K562 (cell line): ENCODE measurements around the gene DNAAF1. TPM values are rescaled to one million over a fixed set of nuclear protein-coding genes. Genes with fewer than 3 reads are reported as not detected.

ENCODE experiments used
- ATAC-seq: fragments of 200-7000 bp; cut with Tn5 transposase; 3 replicates; pipeline ENCODE4 v1.9.1; 2020; ENCODE audit warnings: moderate library complexity
- BruUV-seq: library from RNA; stranded (reverse); fragments of 400-500 nt; replicated peaks from 2 replicates; lab custom pipeline; 2021; lab: Mats Ljungman, UMichigan
- CTCF ChIA-PET: fragments of 300-600 bp; formaldehyde crosslinking; extraction: SDS; loops from one replicate; lab custom pipeline; 2021; ENCODE audit warnings: low intra/inter-chr PET ratio; lab: Yijun Ruan, JAX
- POLR2A ChIA-PET: fragments of 300-600, 350-650 bp; sonication (Branson Sonifier 250); formaldehyde crosslinking; extraction: SDS; loops from one replicate; lab custom pipeline; 2021; ENCODE audit warnings: antibody characterized with exemption, inconsistent platforms; lab: Yijun Ruan, JAX
- DNase-seq, 4 experiments: peaks; one replicate each; pipeline versions ENCODE4 v3.0.0 to v3.0.0-alpha.2; 2011 to 2018; ENCODE audit warnings: low spot score in 3 of 4, mixed read lengths in 3 of 4; ENCODE audit errors: extremely low read depth in 1 of 4
- FAIRE-seq: peaks from 2 replicates; lab custom pipeline; 2011; peaks lifted over from hg19 to GRCh38; lab: Jason Lieb, UNC
- H2AFZ ChIP-seq: 2 replicates; pipeline ENCODE4 v1.6.0; 2011; ENCODE audit warnings: low read depth, low read length, control low read depth, inconsistent platforms
- H3K27ac ChIP-seq: fragments of 200-600 bp; 3 replicates; pipeline ENCODE4 v1.8.0; 2011; ENCODE audit warnings: low read depth, mild to moderate bottlenecking, control low read depth, inconsistent platforms, low read length, moderate library complexity, mixed read lengths; ENCODE audit errors: extremely low read depth
- H3K27me3 ChIP-seq, 2 experiments: fragments of 300-600 bp in 1 of 2; 2 replicates in 1 of 2; 3 replicates in 1 of 2; pipeline versions ENCODE4 v1.6.0 to v1.8.0; 2011; ENCODE audit warnings: inconsistent platforms in 2 of 2, low read length in 2 of 2, mild to moderate bottlenecking in 1 of 2, mixed read lengths in 1 of 2, moderate library complexity in 1 of 2; ENCODE audit not compliant: control insufficient read depth in 2 of 2, insufficient read depth in 2 of 2
- H3K36me3 ChIP-seq: fragments of 300-600 bp; 3 replicates; pipeline ENCODE4 v1.8.0; 2011; ENCODE audit warnings: mild to moderate bottlenecking, low read length, inconsistent platforms; ENCODE audit not compliant: control insufficient read depth, insufficient read depth
- H3K4me1 ChIP-seq, 2 experiments: fragments of 200-600 bp in 1 of 2; replicated peaks in 1 of 2; 2 replicates in 1 of 2; 3 replicates in 1 of 2; pipeline versions ENCODE4 v1.5.1 to v1.8.0; 2011; ENCODE audit warnings: inconsistent platforms in 2 of 2, low read length in 2 of 2, mild to moderate bottlenecking in 1 of 2, mixed read lengths in 1 of 2, moderate library complexity in 1 of 2; ENCODE audit not compliant: control insufficient read depth in 2 of 2, insufficient read depth in 2 of 2
- H3K4me2 ChIP-seq: 2 replicates; pipeline ENCODE4 v1.6.1; 2011; ENCODE audit warnings: low read length, control low read depth, inconsistent platforms, mixed read lengths; ENCODE audit not compliant: insufficient read depth
- H3K4me3 ChIP-seq: fragments of 200-600 bp; sonication (generic), shearing (Covaris generic); 2 replicates; pipeline ENCODE4 v1.5.1; 2016; ENCODE audit warnings: control low read depth, inconsistent platforms
- H3K79me2 ChIP-seq: fragments of 200-600 bp; 3 replicates; pipeline ENCODE4 v1.8.0; 2011; ENCODE audit warnings: low read length, inconsistent platforms; ENCODE audit not compliant: control insufficient read depth, insufficient read depth
- H3K9ac ChIP-seq, 2 experiments: 2 replicates each; pipeline versions ENCODE4 v1.6.0 to v1.6.1; 2011; ENCODE audit warnings: low read depth in 2 of 2, low read length in 2 of 2, control low read depth in 1 of 2, inconsistent platforms in 1 of 2, mild to moderate bottlenecking in 1 of 2, mixed read lengths in 1 of 2; ENCODE audit not compliant: insufficient read depth in 1 of 2
- H3K9me1 ChIP-seq: one replicate; pipeline ENCODE4 v1.6.0; 2011; ENCODE audit warnings: inconsistent platforms, mild to moderate bottlenecking, low read length, moderate library complexity; ENCODE audit not compliant: control insufficient read depth, insufficient read depth
- H3K9me3 ChIP-seq: replicated peaks from 2 replicates; pipeline ENCODE4 v1.5.1; 2011; ENCODE audit warnings: low read depth, low read length, inconsistent platforms; ENCODE audit not compliant: control insufficient read depth, insufficient read depth
- H4K20me1 ChIP-seq: replicated peaks from 2 replicates; pipeline ENCODE4 v1.6.1; 2011; ENCODE audit warnings: low read length, inconsistent platforms, mixed read lengths; ENCODE audit not compliant: control insufficient read depth, insufficient read depth
- DDX20 ChIP-seq: fragments of 450-650 bp; IDR thresholded peaks from 2 replicates; pipeline ENCODE4 v1.6.1; 2016; ENCODE audit warnings: missing genetic modification characterization, low read depth, mild to moderate bottlenecking, missing compliant biosample characterization, moderate library complexity
- ETV1 ChIP-seq: fragments of 450-650 bp; conservative IDR thresholded peaks from 2 replicates; pipeline ENCODE4 v1.6.1; 2016; ENCODE audit warnings: missing genetic modification characterization, control low read depth, low read depth, missing compliant biosample characterization
- RAD21 ChIP-seq, 2 experiments: fragments of 250-450 bp in 1 of 2; fragments of 450-650 bp in 1 of 2; sonication (Bioruptor Pico) in 1 of 2; formaldehyde crosslinking in 1 of 2; IDR thresholded peaks in 1 of 2; conservative IDR thresholded peaks in 1 of 2; 2 replicates each; pipeline versions ENCODE4 v1.4.0 to v1.8.0; 2020 to 2022; ENCODE audit warnings: mild to moderate bottlenecking in 2 of 2, moderate library complexity in 1 of 2
- SMARCB1 ChIP-seq: IDR thresholded peaks from 2 replicates; pipeline ENCODE4 v1.6.1; 2011; ENCODE audit warnings: improper control_type of control experiment, low read depth; ENCODE audit not compliant: insufficient read length
- SRSF9 ChIP-seq: fragments of 200-400 bp; formaldehyde crosslinking; IDR thresholded peaks from 2 replicates; pipeline ENCODE4 v1.6.1; 2017; ENCODE audit warnings: low read depth, low read length, borderline replicate concordance
- TCF7L2 ChIP-seq: fragments of 150-350 bp; IDR thresholded peaks from 2 replicates; pipeline ENCODE4 v1.6.1; 2016; ENCODE audit warnings: low read depth, mild to moderate bottlenecking, low read length, moderate library complexity
- ZNF592 ChIP-seq: fragments of 450-650 bp; IDR thresholded peaks from 2 replicates; pipeline ENCODE4 v1.6.1; 2017; ENCODE audit warnings: antibody characterized with exemption, mild to moderate bottlenecking
- WGBS: fragments of 100-300 bp; shearing (Covaris generic); methylation state at CpG from one replicate; pipeline ENCODE4 v1.1.6; 2016; ENCODE audit warnings: low coverage, mixed read lengths; ENCODE audit not compliant: insufficient coverage; ENCODE audit errors: missing lambda C conversion rate; 5-methylcytosine and 5-hydroxymethylcytosine counted together
- in situ Hi-C: fragments of 300-500 bp; cut with MboI; formaldehyde crosslinking; loops from 4 replicates; pipeline ENCODE4 v1.15.0; 2018; ENCODE audit warnings: inconsistent platforms, mixed read lengths
- intact Hi-C: fragments of 100-400 bp; cut with micrococcal nuclease; formaldehyde crosslinking; loops from 2 replicates; pipeline ENCODE4 v1.14.2; 2022
- polyA plus RNA-seq, 8 experiments: library from polyadenylated mRNA; depleted of rRNA in 4 of 8; stranded (reverse) in 5 of 8; unstranded in 3 of 8; fragments of >200 nt; fragmentation: Nextera tagmentation in 2 of 8; fragmentation: Illumina TruSeq in 1 of 8; extraction: Ambion mirVana in 2 of 8; extraction: Trizol in 1 of 8; gene quantifications; 2 replicates each; pipeline versions ENCODE4 v1.2.1 to v1.2.3, GENCODE V29; 2011 to 2014; ENCODE audit warnings: inconsistent platforms in 1 of 8, missing spikeins in 1 of 8
- total RNA-seq, 7 experiments: library from RNA; depleted of rRNA in 6 of 7; stranded (reverse); fragments of >200 nt in 6 of 7; fragmentation: Illumina TruSeq in 2 of 7; extraction: Trizol in 2 of 7; gene quantifications; 2 replicates each; pipeline versions ENCODE4 v1.2.1 to v1.2.3, GENCODE V29; 2011 to 2021; ENCODE audit warnings: low replicate concordance in 1 of 7
- TF ChIP-seq, protein P1 (sequence below): fragments of 450-650 bp; IDR thresholded peaks from 2 replicates; pipeline ENCODE4 v1.6.1; 2016; ENCODE audit warnings: missing biosample characterization, missing genetic modification characterization
- TF ChIP-seq, protein P2 (sequence below), 3 experiments: IDR thresholded peaks in 2 of 3; conservative IDR thresholded peaks in 1 of 3; 2 replicates each; pipeline ENCODE4 v1.5.1; 2011 to 2012; ENCODE audit warnings: low read length in 3 of 3, mild to moderate bottlenecking in 3 of 3, control low read depth in 2 of 3, improper control_type of control experiment in 1 of 3, inconsistent platforms in 1 of 3, low read depth in 1 of 3, mixed read lengths in 1 of 3, moderate library complexity in 1 of 3; ENCODE audit not compliant: insufficient read depth in 2 of 3

Gene DNAAF1
- total and polyA plus RNA-seq, 9 of the 15 experiments (the other 6 are each of a cell fraction or from before 2014, with no cell fraction given) = 0.01 TPM; not detected in 8

- intact Hi-C loops (no loop called here), in situ Hi-C loops (loop anchor here (10.0 kb wide), 1 partner anchor 229 kb away; the partner anchor contains the start of gene OSGIN1)
- ATAC-seq = no peak
- Histone ChIP-seq H3K4me1 (peaks cover 5 to 42% of the 10 kb centered on the region in 2 experiments; a peak in 4 of 5 replicates), H2AFZ (no peak overlapping the region), H3K27me3 (no peaks in the 10 kb centered on the region), H3K79me2 (peaks cover 26% of the 10 kb centered on the region), H4K20me1 (no peaks in the 10 kb centered on the region), H3K36me3 (peaks cover 64% of the 10 kb centered on the region; the same call in 2 of the 3 replicates), H3K27ac (no peak overlapping the region), H3K4me3 (no peak overlapping the region), H3K9me3 (peaks cover 2% of the 10 kb centered on the region; the same call in 1 of the 2 replicates), H3K9me1 (peaks cover 13% of the 10 kb centered on the region), H3K4me2 (no peak overlapping the region), H3K9ac (0 out of 4 replicates have a peak overlapping the region, but pooled peaks of 1 of the 2 experiments have one; percentile 5)
- BruUV-seq = no TSS peak
- ChIA-PET POLR2A (interaction anchor here (0.6 to 0.8 kb wide), 3 partner anchors 8 to 211 kb away, joined by 3 to 4 read pairs (median 3); no protein-coding TSS in a partner anchor), CTCF (interaction anchor here (0.6 kb wide), 1 partner anchor 509 kb away, joined by 3 read pairs; no protein-coding TSS in a partner anchor)
- no peak for DNase-seq
- TF ChIP-seq ZNF592 (no peak), DDX20 (tag) (no peak), SRSF9 (no peak), RAD21 (CRISPR knock-in tag; conservative IDR thresholded peaks at IDR 0.05 in 1 of 2, IDR thresholded peaks at IDR 0.05 in 1 of 2) (0 out of 4 replicates have a peak, but pooled peaks of 1 of the 2 experiments have one; percentile 11), TCF7L2 (no peak), ETV1 (tag) (no peak), SMARCB1 (no peak)
- TF ChIP-seq, protein P1, sequence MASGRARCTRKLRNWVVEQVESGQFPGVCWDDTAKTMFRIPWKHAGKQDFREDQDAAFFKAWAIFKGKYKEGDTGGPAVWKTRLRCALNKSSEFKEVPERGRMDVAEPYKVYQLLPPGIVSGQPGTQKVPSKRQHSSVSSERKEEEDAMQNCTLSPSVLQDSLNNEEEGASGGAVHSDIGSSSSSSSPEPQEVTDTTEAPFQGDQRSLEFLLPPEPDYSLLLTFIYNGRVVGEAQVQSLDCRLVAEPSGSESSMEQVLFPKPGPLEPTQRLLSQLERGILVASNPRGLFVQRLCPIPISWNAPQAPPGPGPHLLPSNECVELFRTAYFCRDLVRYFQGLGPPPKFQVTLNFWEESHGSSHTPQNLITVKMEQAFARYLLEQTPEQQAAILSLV = no peak
- TF ChIP-seq, protein P2, sequence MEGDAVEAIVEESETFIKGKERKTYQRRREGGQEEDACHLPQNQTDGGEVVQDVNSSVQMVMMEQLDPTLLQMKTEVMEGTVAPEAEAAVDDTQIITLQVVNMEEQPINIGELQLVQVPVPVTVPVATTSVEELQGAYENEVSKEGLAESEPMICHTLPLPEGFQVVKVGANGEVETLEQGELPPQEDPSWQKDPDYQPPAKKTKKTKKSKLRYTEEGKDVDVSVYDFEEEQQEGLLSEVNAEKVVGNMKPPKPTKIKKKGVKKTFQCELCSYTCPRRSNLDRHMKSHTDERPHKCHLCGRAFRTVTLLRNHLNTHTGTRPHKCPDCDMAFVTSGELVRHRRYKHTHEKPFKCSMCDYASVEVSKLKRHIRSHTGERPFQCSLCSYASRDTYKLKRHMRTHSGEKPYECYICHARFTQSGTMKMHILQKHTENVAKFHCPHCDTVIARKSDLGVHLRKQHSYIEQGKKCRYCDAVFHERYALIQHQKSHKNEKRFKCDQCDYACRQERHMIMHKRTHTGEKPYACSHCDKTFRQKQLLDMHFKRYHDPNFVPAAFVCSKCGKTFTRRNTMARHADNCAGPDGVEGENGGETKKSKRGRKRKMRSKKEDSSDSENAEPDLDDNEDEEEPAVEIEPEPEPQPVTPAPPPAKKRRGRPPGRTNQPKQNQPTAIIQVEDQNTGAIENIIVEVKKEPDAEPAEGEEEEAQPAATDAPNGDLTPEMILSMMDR (IDR thresholded peaks at IDR 0.05 in 2 of 3, conservative IDR thresholded peaks at IDR 0.05 in 1 of 3; ENCODE audit: insufficient read depth in 2 of 3, low read depth in 1 of 3, low read length in 3 of 3) = peak in 2 of 3 experiments; percentile 25 to 45; a peak in 4 of 6 replicates
- FAIRE-seq = no peak
- WGBS = 93% methylated on average over 10 of the region's 11 CpGs
These were observed 38.9 kb downstream of the DNAAF1 start for GRCh38 chr16:84183911-84184591.
